H1 (cell line): ENCODE data around the gene PHOSPHO2. TPM values are rescaled to one million over a fixed set of nuclear protein-coding genes. Genes with fewer than 3 reads are reported as not detected.

Experiments used
- CTCF ChIA-PET: fragments of 300-600 bp; sonication (Branson Sonifier 250); formaldehyde crosslinking; loops from one replicate; lab custom pipeline; 2021; ENCODE audit not compliant: partially characterized antibody; lab: Charles Lee
- POLR2A ChIA-PET: fragments of 300-600 bp; sonication (Branson Sonifier 250); formaldehyde crosslinking; loops from one replicate; lab custom pipeline; 2021; ENCODE audit warnings: inconsistent platforms; ENCODE audit not compliant: partially characterized antibody; lab: Charles Lee
- DNase-seq, 2 experiments: peaks; one replicate each; pipeline versions ENCODE4 v3.0.0 to v3.0.0-alpha.2; 2010 to 2022; ENCODE audit warnings: low spot score in 2 of 2, low read depth in 1 of 2, mixed read lengths in 1 of 2
- FAIRE-seq: peaks from 2 replicates; lab custom pipeline; 2011; peaks lifted over from hg19 to GRCh38; lab: Jason Lieb, UNC
- H2AFZ ChIP-seq: 2 replicates; pipeline ENCODE4 v1.8.1; 2012; ENCODE audit warnings: low read length, inconsistent platforms
- H2AK5ac ChIP-seq: 2 replicates; pipeline ENCODE4 v1.6.1; 2013; ENCODE audit warnings: low read depth, low read length
- H2BK120ac ChIP-seq: replicated peaks from 2 replicates; pipeline ENCODE3; 2013; ENCODE audit warnings: low read depth, low read length, inconsistent platforms
- H2BK12ac ChIP-seq: 2 replicates; pipeline ENCODE4 v1.6.1; 2013; ENCODE audit warnings: low read depth, low read length
- H2BK15ac ChIP-seq: 2 replicates; pipeline ENCODE4 v1.6.1; 2013; ENCODE audit warnings: low read length
- H2BK20ac ChIP-seq: 2 replicates; pipeline ENCODE4 v1.6.1; 2013; ENCODE audit warnings: low read length
- H2BK5ac ChIP-seq: 2 replicates; pipeline ENCODE4 v1.6.1; 2013; ENCODE audit warnings: low read depth, low read length
- H3K14ac ChIP-seq: 2 replicates; pipeline ENCODE4 v1.6.1; 2013; ENCODE audit warnings: inconsistent platforms; ENCODE audit not compliant: insufficient read length
- H3K18ac ChIP-seq: 2 replicates; pipeline ENCODE4 v1.6.1; 2013; ENCODE audit warnings: low read length; ENCODE audit errors: extremely low read depth
- H3K23ac ChIP-seq: 2 replicates; pipeline ENCODE4 v1.6.1; 2013; ENCODE audit warnings: inconsistent platforms; ENCODE audit not compliant: insufficient read length
- H3K23me2 ChIP-seq: 2 replicates; pipeline ENCODE4 v1.6.1; 2013; ENCODE audit warnings: low read depth, low read length
- H3K27ac ChIP-seq: 2 replicates; pipeline ENCODE4 v1.6.1; 2011; ENCODE audit warnings: low read depth, low read length, inconsistent platforms
- H3K27me3 ChIP-seq, 4 experiments: replicated peaks in 1 of 4; 1 replicate in 1 of 4; 2 replicates in 3 of 4; pipeline versions ENCODE4 v1.6.1 to v1.8.1; 2011 to 2013; ENCODE audit warnings: low read length in 3 of 4, mild to moderate bottlenecking in 3 of 4, inconsistent platforms in 2 of 4, mixed read lengths in 2 of 4, moderate library complexity in 1 of 4; ENCODE audit not compliant: control insufficient read depth in 3 of 4, insufficient read depth in 3 of 4; ENCODE audit errors: extremely low read depth in 1 of 4
- H3K36me3 ChIP-seq, 4 experiments: 2 replicates each; pipeline versions ENCODE4 v1.6.1 to v1.8.1; 2011 to 2013; ENCODE audit warnings: mild to moderate bottlenecking in 4 of 4, low read length in 3 of 4, moderate library complexity in 2 of 4, control low read depth in 1 of 4, inconsistent platforms in 1 of 4; ENCODE audit not compliant: insufficient read depth in 4 of 4, control insufficient read depth in 2 of 4
- H3K4ac ChIP-seq: replicated peaks from 2 replicates; pipeline ENCODE3; 2013; ENCODE audit warnings: low read length, low read depth, mixed read lengths, inconsistent platforms; ENCODE audit not compliant: insufficient read length
- H3K4me1 ChIP-seq, 4 experiments: replicated peaks in 1 of 4; 1 replicate in 1 of 4; 2 replicates in 3 of 4; pipeline versions ENCODE4 v1.6.1 to v1.8.1; 2011 to 2013; ENCODE audit warnings: low read length in 3 of 4, inconsistent platforms in 2 of 4, mixed read lengths in 1 of 4; ENCODE audit not compliant: insufficient read depth in 4 of 4, control insufficient read depth in 3 of 4
- H3K4me2 ChIP-seq, 2 experiments: 2 replicates each; pipeline versions ENCODE4 v1.6.1 to v1.8.1; 2011 to 2013; ENCODE audit warnings: low read depth in 2 of 2, low read length in 2 of 2, control low read depth in 1 of 2, inconsistent platforms in 1 of 2, mild to moderate bottlenecking in 1 of 2; ENCODE audit not compliant: insufficient read depth in 1 of 2
- H3K4me3 ChIP-seq, 4 experiments: fragments of 200-600, 300-600 bp in 1 of 4; sonication (generic), shearing (Covaris generic), sonication (Bioruptor Twin) in 1 of 4; 2 replicates each; pipeline versions ENCODE4 v1.5.1 to v1.8.1; 2011 to 2016; ENCODE audit warnings: low read length in 4 of 4, low read depth in 3 of 4, control low read depth in 2 of 4, inconsistent platforms in 2 of 4, mild to moderate bottlenecking in 2 of 4, mixed read lengths in 1 of 4, moderate library complexity in 1 of 4; ENCODE audit not compliant: insufficient read depth in 2 of 4; ENCODE audit errors: extremely low read depth in 1 of 4
- H3K56ac ChIP-seq: replicated peaks from 2 replicates; pipeline ENCODE3; 2013; ENCODE audit warnings: low read depth, mild to moderate bottlenecking, mixed read lengths, low read length, inconsistent platforms; ENCODE audit not compliant: insufficient read length
- H3K79me1 ChIP-seq: 2 replicates; pipeline ENCODE4 v1.6.1; 2013; ENCODE audit warnings: low read depth, low read length, control low read depth
- H3K79me2 ChIP-seq, 2 experiments: 2 replicates each; pipeline versions ENCODE4 v1.6.1 to v1.8.1; 2012 to 2013; ENCODE audit warnings: low read length in 2 of 2, mild to moderate bottlenecking in 2 of 2, inconsistent platforms in 1 of 2; ENCODE audit not compliant: insufficient read depth in 2 of 2, control insufficient read depth in 1 of 2
- H3K9ac ChIP-seq, 4 experiments: replicated peaks in 1 of 4; 1 replicate in 1 of 4; 2 replicates in 3 of 4; pipeline versions ENCODE4 v1.6.1 to v1.8.1; 2011 to 2013; ENCODE audit warnings: low read depth in 3 of 4, low read length in 3 of 4, control low read depth in 2 of 4, mild to moderate bottlenecking in 2 of 4, moderate library complexity in 2 of 4, inconsistent platforms in 1 of 4; ENCODE audit errors: extremely low read depth in 1 of 4
- H3K9me3 ChIP-seq, 2 experiments: 2 replicates each; pipeline versions ENCODE4 v1.6.1 to v1.8.1; 2012 to 2013; ENCODE audit warnings: mild to moderate bottlenecking in 2 of 2, moderate library complexity in 2 of 2, control low read depth in 1 of 2, inconsistent platforms in 1 of 2, low read depth in 1 of 2, low read length in 1 of 2, mixed read lengths in 1 of 2; ENCODE audit not compliant: insufficient read depth in 2 of 2
- H4K20me1 ChIP-seq, 2 experiments: replicated peaks in 1 of 2; 2 replicates each; pipeline versions ENCODE3 to v1.8.1; 2011 to 2013; ENCODE audit warnings: inconsistent platforms in 2 of 2, low read length in 2 of 2, mild to moderate bottlenecking in 1 of 2; ENCODE audit not compliant: insufficient read depth in 2 of 2, control insufficient read depth in 1 of 2
- H4K5ac ChIP-seq: 2 replicates; pipeline ENCODE4 v1.6.1; 2013; ENCODE audit warnings: low read length, low read depth, mixed read lengths, inconsistent platforms; ENCODE audit not compliant: insufficient read length
- H4K8ac ChIP-seq: 2 replicates; pipeline ENCODE4 v1.8.0; 2013; ENCODE audit warnings: mild to moderate bottlenecking, moderate library complexity, low read length, inconsistent platforms; ENCODE audit not compliant: insufficient read depth; ENCODE audit errors: extremely low read depth
- H4K91ac ChIP-seq: replicated peaks from 2 replicates; pipeline ENCODE3; 2013; ENCODE audit warnings: low read length, mixed read lengths, inconsistent platforms; ENCODE audit not compliant: insufficient read length
- RBBP5 ChIP-seq: IDR thresholded peaks from 2 replicates; pipeline ENCODE4 v1.7.1; 2012; ENCODE audit warnings: low read depth, mild to moderate bottlenecking, inconsistent platforms, low read length, moderate library complexity, borderline replicate concordance
- WGBS, 2 experiments: shearing (Covaris generic) in 1 of 2; methylation state at CpG; one replicate each; pipeline versions ENCODE4 v1.1.6 to v1.1.7; 2013 to 2015; ENCODE audit warnings: low lambda C conversion rate in 2 of 2, mixed read lengths in 2 of 2, inconsistent platforms in 1 of 2, low coverage in 1 of 2, missing lambda C conversion rate in 1 of 2; ENCODE audit not compliant: insufficient replicate concordance in 2 of 2, insufficient coverage in 1 of 2, insufficient read length in 1 of 2; ENCODE audit errors: extremely low coverage in 1 of 2, missing lambda C conversion rate in 1 of 2; 5-methylcytosine and 5-hydroxymethylcytosine counted together
- polyA plus RNA-seq, 7 experiments: library from polyadenylated mRNA; depleted of rRNA in 3 of 7; stranded (reverse) in 5 of 7; unstranded in 2 of 7; fragments of >200 nt in 5 of 7; fragments of 200-250 nt in 2 of 7; gene quantifications; 1 replicate in 5 of 7; 2 replicates in 1 of 7; 4 replicates in 1 of 7; pipeline versions ENCODE4 v1.2.1 to v1.2.3, GENCODE V29; 2011 to 2013; ENCODE audit warnings: missing spikeins in 2 of 7, mixed read lengths in 2 of 7
- total RNA-seq: library from RNA; stranded (reverse); fragmentation: NEBNext Ultra II Directional; extraction: Animal tissue kit (Norgen Biotek cat#: 25700); gene quantifications from 2 replicates; pipeline ENCODE4 v1.2.1, GENCODE V29; 2021

PHOSPHO2 gene
- total and polyA plus RNA-seq, 2 of the 8 experiments (the other 6 are each of a cell fraction or from before 2014, with no cell fraction given) = 2.4 to 8.5 TPM

DNA sequence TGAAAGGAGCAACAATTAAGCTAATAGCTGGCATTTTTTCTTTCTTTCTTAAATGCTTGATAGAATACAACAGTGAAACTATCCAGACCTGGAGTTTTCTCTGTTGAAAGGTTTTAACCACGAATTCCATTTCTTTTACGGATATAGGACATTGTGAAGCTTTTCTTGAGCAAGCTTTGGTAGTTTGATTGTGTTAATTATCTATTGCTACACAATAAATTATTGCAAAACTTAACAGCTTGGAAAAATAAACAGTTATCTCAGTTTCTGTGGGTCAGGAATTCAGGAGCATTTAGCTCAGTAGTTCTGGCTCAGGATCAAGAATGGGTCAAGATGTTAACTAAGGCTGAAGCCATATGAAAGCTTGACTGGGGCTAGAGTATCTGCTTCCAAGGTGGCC, 11.7 kb downstream of the PHOSPHO2 start:
- no peaks in the 10 kb centered on the region for H3K23me2 ChIP-seq
- H3K56ac ChIP-seq = no peak overlapping the region
- peaks cover 0 to 2% (median 0%) of the 10 kb centered on the region in 4 experiments; a peak in 2 of 8 replicates for H3K36me3 ChIP-seq
- H3K27me3 ChIP-seq = no peaks in the 10 kb centered on the region
- FAIRE-seq = no peak
- 0 out of 7 replicates have a peak, but pooled peaks cover 0 to 3% (median 0%) of the 10 kb centered on the region in 4 experiments for H3K4me1 ChIP-seq
- H3K9ac ChIP-seq = no peak overlapping the region
- no peaks in the 10 kb centered on the region for H4K20me1 ChIP-seq
- H2BK20ac ChIP-seq = no peak overlapping the region
- H2AK5ac ChIP-seq = no peak overlapping the region
- H3K23ac ChIP-seq = no peak overlapping the region
- no peak overlapping the region for H3K4ac ChIP-seq
- no peaks in the 10 kb centered on the region for H3K79me2 ChIP-seq
- H3K4me2 ChIP-seq = no peak overlapping the region
- H2BK12ac ChIP-seq = no peak overlapping the region
- no peak overlapping the region for H4K91ac ChIP-seq
- no peak overlapping the region for H3K4me3 ChIP-seq
- ChIA-PET CTCF (interaction anchor here (1.3 kb wide), 1 partner anchor 10 kb away, joined by 4 read pairs; no protein-coding TSS in a partner anchor), POLR2A (interaction anchor here (0.7 to 2.1 kb wide), 5 partner anchors 8 to 75 kb away, joined by 3 to 10 read pairs (median 4); partner anchors contain the start of gene KLHL23)
- H4K8ac ChIP-seq = no peak overlapping the region
- no peak overlapping the region for H2BK15ac ChIP-seq
- no peak for TF ChIP-seq RBBP5
- H3K9me3 ChIP-seq = no peaks in the 10 kb centered on the region
- DNase-seq = no peak
- H2BK120ac ChIP-seq = no peak overlapping the region
- no peak overlapping the region for H2BK5ac ChIP-seq
- H4K5ac ChIP-seq = no peak overlapping the region
- no peak overlapping the region for H3K27ac ChIP-seq
- H3K18ac ChIP-seq = no peak overlapping the region
- H3K79me1 ChIP-seq = no peaks in the 10 kb centered on the region
- H2AFZ ChIP-seq = no peak overlapping the region
- WGBS, 2 experiments = 85% methylated on average over 2 of the region's 2 CpGs; no CpG with 5 or more reads in 1 of the 2 experiments
- H3K14ac ChIP-seq = no peak overlapping the region
